Immature natural killer cell (primary cell): ENCODE results near the gene POLR1G. TPM values are rescaled to one million over a fixed set of nuclear protein-coding genes. Genes with fewer than 3 reads are reported as not detected.
"Not testable (repeated sequence)": the region's sequence is repeated elsewhere in the genome, so short reads cannot be mapped to it uniquely, and the experiment has no call there.

Experiments
- DNase-seq, 3 donors: peaks; one replicate each; pipeline ENCODE4 v3.0.0; 2022; ENCODE audit warnings: mixed read lengths in 1 of 3
- H3K27ac Mint-ChIP-seq, 6 donors: one replicate each; pipeline ENCODE4 v1.8.0; 2020; ENCODE audit warnings: mixed read lengths in 6 of 6, mild to moderate bottlenecking in 5 of 6, inconsistent platforms in 4 of 6, moderate library complexity in 3 of 6
- H3K27me3 Mint-ChIP-seq, 3 donors: one replicate each; pipeline ENCODE4 v1.8.0; 2020 to 2021; ENCODE audit warnings: low read depth in 3 of 3, mild to moderate bottlenecking in 3 of 3, mixed read lengths in 3 of 3, moderate library complexity in 3 of 3, inconsistent platforms in 1 of 3
- H3K36me3 Mint-ChIP-seq, 3 donors: one replicate each; pipeline ENCODE4 v1.8.0; 2020; ENCODE audit warnings: mixed read lengths in 3 of 3, inconsistent platforms in 2 of 3, mild to moderate bottlenecking in 2 of 3
- H3K4me1 Mint-ChIP-seq, 2 donors: one replicate each; pipeline ENCODE4 v1.8.0; 2020; ENCODE audit warnings: inconsistent platforms in 2 of 2, mild to moderate bottlenecking in 2 of 2, mixed read lengths in 2 of 2, moderate library complexity in 1 of 2
- H3K4me3 Mint-ChIP-seq, 5 donors: one replicate each; pipeline ENCODE4 v1.8.0; 2020; ENCODE audit warnings: mild to moderate bottlenecking in 5 of 5, mixed read lengths in 5 of 5, inconsistent platforms in 3 of 5, moderate library complexity in 3 of 5
- H3K9me3 Mint-ChIP-seq, 6 donors: one replicate each; pipeline ENCODE4 v1.8.0; 2020; ENCODE audit warnings: mild to moderate bottlenecking in 6 of 6, mixed read lengths in 6 of 6, inconsistent platforms in 4 of 6, moderate library complexity in 3 of 6
- polyA plus RNA-seq, 3 donors: library from polyadenylated mRNA; unstranded; fragments of 300-500 nt; fragmentation: Illumina TruSeq; gene quantifications; one replicate each; pipeline ENCODE4 v1.2.3, GENCODE V29; 2021

Gene POLR1G
- polyA plus RNA-seq, 3 donors from 2014 or later = 0.43 to 2.3 (median 0.77) TPM

DNA sequence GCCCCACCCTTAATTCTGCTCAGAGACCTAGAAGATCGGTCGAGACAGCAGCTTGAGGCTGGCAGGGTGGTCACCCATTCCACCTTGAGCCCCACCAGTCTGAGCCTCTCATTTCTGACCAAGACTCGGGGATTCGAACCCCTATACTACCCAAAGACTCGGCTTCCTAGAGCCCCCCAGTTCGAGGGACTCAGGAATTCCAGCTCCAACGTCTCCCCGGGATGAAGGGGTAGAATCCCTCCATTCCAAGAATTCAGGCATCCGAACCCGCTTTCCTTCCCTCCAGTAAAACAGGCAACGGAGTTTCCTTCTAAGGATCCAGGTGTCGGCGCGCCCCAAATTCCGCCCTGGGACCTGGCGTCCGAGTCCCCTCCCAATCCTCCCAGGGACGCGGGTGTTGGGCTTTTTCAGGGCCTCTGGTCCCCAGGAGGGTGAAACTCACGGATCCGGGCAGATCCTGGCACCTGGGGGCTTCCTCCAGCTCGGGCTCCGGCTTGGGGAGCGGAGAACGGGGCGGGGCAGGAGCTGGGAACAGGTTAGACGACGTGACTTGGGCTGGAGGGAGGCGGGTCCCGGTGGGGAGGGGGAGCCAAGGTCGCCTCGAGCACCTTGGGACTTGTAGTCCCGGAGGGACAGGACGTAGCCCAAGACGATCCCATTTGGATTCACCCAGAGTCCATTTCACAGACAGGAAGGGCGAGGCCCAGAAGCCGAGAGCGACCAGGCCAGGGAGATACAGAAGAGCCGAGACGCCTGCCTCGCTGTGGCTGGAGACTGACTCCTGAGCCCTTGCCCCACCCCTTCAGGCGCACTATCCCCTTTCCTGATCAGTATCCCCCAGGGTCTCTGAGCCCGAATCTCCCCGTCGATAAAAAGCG, 1.6 kb upstream of the POLR1G start, which contains the start of gene PPP1R13L:
PPP1R13L (minus strand) TSS at position 513 of the 878 bp plus-strand sequence. CDS start 6,751 bp downstream, outside the sequence.
- Mint-ChIP-seq H3K9me3 (no peaks in the 10 kb centered on the region), H3K4me1 (peaks cover 36 to 40% of the 10 kb centered on the region in 2 donors), H3K4me3 (peak within 1 kb of the TSS; percentile 95 to 98 (median 96))

DNA sequence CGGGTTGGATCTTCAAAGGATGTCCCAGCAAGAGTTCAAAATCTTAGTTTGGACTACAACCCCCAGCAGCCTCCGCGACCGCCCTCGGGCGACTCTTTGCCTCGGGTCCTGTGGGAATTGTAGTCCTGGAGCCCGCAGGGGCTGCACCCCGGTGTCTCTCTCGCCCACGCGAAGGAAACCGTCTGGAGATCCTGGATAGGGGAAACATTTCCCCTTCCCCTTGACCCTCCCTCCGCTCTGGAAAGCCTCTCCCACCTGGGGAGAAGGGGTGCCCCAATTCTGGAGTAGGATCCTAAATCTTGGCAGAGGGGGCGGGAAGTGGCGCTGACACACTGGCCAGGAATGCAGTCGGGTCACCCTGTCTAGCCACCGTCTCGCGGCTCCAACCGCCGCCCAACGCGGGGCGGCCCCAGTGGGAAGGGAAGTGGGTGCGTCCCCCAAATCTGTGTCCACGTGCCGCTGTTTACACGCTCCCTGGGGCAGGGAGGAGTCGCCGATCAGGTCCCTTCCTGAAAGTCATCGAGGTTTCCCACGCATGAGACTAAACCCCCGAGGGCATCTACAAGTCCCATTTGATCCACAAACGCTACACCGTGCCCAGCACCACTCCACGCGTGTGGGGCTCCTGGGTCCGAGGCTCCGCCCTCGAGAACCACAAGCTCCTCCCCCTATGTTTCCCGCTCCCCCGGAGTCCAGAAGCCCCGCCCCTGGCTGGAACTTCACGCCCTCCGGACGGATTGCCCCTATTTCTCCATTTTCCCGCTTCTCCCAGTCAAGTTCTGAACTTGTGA, 814 bp upstream of the POLR1G start:
- Mint-ChIP-seq H3K9me3 (no peaks in the 10 kb centered on the region), H3K27ac (peak overlapping the region; percentile 84 to 99 (median 93)), H3K27me3 (peaks cover 7 to 25% (median 23%) of the 10 kb centered on the region in 3 donors), H3K4me3 (peak overlapping the region; percentile 95 to 98 (median 96)), H3K36me3 (peaks cover 0 to 3% (median 0%) of the 10 kb centered on the region in 3 donors), H3K4me1 (peaks cover 36 to 40% of the 10 kb centered on the region in 2 donors)
- DNase-seq = peak; percentile 76 to 84 (median 78)

More for the DNA sequence above, 1.6 kb upstream of the POLR1G start, which contains the start of gene PPP1R13L:
- peak within 1 kb of the TSS; percentile 84 to 99 (median 93) for H3K27ac Mint-ChIP-seq
- no peak for DNase-seq
- H3K36me3 Mint-ChIP-seq = peaks cover 0 to 3% (median 0%) of the 10 kb centered on the region in 3 donors
- peaks cover 7 to 25% (median 23%) of the 10 kb centered on the region in 3 donors for H3K27me3 Mint-ChIP-seq

DNA sequence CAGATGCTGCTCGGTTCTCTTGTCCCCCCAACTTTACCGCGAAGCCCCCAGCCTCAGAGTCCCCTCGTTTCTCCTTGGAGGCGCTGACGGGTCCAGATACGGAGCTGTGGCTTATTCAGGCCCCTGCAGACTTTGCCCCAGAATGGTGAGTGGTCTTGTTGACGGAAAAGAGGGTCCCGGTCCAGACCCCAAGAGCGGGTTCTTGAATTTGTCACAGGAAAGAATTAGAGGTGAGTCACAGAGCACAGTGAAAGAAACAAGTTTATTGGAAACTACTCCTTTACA, 589 bp downstream of the POLR1G start:
- Mint-ChIP-seq H3K27me3 (peaks cover 7 to 25% (median 23%) of the 10 kb centered on the region in 3 donors), H3K9me3 (no peaks in the 10 kb centered on the region), H3K4me1 (peaks cover 36 to 40% of the 10 kb centered on the region in 2 donors), H3K4me3 (peak overlapping the region; percentile 95 to 98 (median 96)), H3K27ac (peak overlapping the region in 1 of 6 donors; percentile 95), H3K36me3 (peaks cover 0 to 3% (median 0%) of the 10 kb centered on the region in 3 donors)
- no peak for DNase-seq

DNA sequence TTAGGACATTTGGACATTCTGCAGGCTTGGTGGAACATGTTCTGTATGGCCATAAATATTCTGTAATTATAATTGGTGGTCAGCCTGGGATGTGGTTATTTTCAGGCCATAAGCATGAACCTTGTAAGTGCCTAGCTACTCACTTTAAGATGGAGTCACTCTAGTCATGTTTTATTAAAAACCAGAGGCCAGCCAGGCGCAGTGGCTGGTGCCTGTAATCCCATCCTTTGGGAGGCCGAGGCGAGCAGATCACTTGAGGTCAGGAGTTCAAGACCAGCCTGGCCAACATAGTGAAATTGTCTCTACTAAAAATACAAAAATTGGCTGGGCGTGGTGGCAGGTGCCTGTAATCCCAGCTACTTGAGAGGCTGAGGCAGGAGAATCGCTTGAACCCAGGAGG, 1.1 kb downstream of the POLR1G start:
- not testable (repeated sequence) for DNase-seq, H3K9me3 Mint-ChIP-seq, H3K36me3 Mint-ChIP-seq, H3K27ac Mint-ChIP-seq
- peak overlapping the region in 3 of 5 donors; percentile 27 to 96 (median 95) for H3K4me3 Mint-ChIP-seq
- H3K4me1 Mint-ChIP-seq = peaks cover 36 to 40% of the 10 kb centered on the region in 2 donors
- peaks cover 7 to 23% (median 22%) of the 10 kb centered on the region in 3 donors for H3K27me3 Mint-ChIP-seq

DNA sequence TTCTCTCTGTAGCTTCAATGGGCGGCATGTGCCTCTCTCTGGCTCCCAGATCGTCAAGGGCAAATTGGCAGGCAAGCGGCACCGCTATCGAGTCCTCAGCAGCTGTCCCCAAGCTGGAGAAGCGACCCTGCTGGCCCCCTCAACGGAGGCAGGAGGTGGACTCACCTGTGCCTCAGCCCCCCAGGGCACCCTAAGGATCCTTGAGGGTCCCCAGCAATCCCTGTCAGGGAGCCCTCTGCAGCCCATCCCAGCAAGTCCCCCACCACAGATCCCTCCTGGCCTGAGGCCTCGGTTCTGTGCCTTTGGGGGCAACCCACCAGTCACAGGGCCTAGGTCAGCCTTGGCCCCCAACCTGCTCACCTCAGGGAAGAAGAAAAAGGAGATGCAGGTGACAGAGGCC, 1.7 kb downstream of the POLR1G start:
- H3K27me3 Mint-ChIP-seq = peaks cover 7 to 23% (median 22%) of the 10 kb centered on the region in 3 donors
- H3K27ac Mint-ChIP-seq = no peak overlapping the region
- peak overlapping the region in 2 of 5 donors; percentile 33 to 38 for H3K4me3 Mint-ChIP-seq
- peaks cover 3 to 9% (median 4%) of the 10 kb centered on the region in 3 donors for H3K36me3 Mint-ChIP-seq
- H3K9me3 Mint-ChIP-seq = no peaks in the 10 kb centered on the region
- DNase-seq = no peak
- H3K4me1 Mint-ChIP-seq = peaks cover 36 to 40% of the 10 kb centered on the region in 2 donors

DNA sequence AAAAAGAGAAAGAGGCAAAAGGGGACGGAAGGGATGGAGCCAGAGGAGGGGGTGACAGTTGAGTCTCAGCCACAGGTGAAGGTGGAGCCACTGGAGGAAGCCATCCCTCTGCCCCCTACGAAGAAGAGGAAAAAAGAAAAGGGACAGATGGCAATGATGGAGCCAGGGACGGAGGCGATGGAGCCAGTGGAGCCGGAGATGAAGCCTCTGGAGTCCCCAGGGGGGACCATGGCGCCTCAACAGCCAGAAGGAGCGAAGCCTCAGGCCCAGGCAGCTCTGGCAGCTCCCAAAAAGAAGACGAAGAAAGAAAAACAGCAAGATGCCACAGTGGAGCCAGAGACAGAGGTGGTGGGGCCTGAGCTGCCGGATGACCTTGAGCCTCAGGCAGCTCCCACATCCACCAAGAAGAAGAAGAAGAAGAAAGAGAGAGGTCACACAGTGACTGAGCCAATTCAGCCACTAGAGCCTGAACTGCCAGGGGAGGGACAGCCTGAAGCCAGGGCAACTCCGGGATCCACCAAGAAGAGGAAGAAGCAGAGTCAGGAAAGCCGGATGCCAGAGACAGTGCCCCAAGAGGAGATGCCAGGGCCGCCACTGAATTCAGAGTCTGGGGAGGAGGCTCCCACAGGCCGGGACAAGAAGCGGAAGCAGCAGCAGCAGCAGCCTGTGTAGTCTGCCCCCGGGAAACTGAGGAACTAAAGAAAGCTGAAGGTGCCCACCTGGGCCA, 2.5 kb downstream of the POLR1G start:
- peaks cover 31% of the 10 kb centered on the region in 2 donors for H3K4me1 Mint-ChIP-seq
- no peak for DNase-seq
- H3K36me3 Mint-ChIP-seq = peaks cover 5 to 14% (median 5%) of the 10 kb centered on the region in 3 donors
- no peaks in the 10 kb centered on the region for H3K9me3 Mint-ChIP-seq
- H3K27me3 Mint-ChIP-seq = peaks cover 6 to 18% (median 17%) of the 10 kb centered on the region in 3 donors
- H3K27ac Mint-ChIP-seq = no peak overlapping the region
- no peak overlapping the region for H3K4me3 Mint-ChIP-seq

DNA sequence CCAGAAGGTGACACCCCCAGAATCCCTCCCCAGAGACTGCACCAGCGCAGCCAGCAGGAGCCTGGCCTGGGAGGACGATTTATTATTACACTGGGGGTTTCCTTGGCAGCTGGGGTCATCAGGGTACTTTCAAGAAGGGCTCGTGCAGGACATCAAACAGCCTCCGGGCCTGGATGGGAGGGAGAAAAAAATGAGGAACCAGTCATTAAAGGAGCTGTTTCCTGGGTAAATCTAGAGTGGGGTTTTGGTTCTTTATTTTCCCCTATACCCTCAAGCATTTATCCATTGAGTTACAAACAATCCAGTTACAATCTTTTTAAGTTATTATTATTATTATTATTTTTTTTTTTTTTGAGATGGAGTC, 3.1 kb downstream of the POLR1G start:
- H3K36me3 Mint-ChIP-seq = peaks cover 5 to 18% (median 5%) of the 10 kb centered on the region in 3 donors
- no peak overlapping the region for H3K4me3 Mint-ChIP-seq
- peaks cover 4 to 13% (median 12%) of the 10 kb centered on the region in 3 donors for H3K27me3 Mint-ChIP-seq
- no peak overlapping the region for H3K27ac Mint-ChIP-seq
- DNase-seq = no peak
- H3K4me1 Mint-ChIP-seq = peaks cover 26% of the 10 kb centered on the region in 2 donors
- H3K9me3 Mint-ChIP-seq = no peaks in the 10 kb centered on the region

DNA sequence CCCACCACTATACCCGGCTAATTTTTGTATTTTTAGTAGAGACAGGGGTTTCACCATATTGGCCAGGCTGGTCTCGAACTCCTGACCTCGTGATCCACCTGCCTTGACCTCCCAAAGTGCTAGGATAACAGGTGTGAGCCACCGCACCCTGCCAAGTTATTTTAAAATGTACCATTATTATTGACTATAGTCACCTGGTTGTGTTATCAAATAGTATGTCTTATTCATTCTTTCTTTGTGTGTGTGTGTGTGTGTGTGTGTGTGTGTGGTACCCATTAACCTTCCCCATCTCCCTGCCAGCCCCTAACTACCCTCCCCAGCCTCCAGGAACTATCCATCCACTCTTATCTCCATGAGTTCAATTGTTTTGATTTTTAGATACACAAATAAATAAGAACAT, 3.9 kb downstream of the POLR1G start:
- Mint-ChIP-seq H3K36me3 (peaks cover 5 to 21% (median 5%) of the 10 kb centered on the region in 3 donors), H3K27ac (peak overlapping the region in 2 of 6 donors; percentile 13 to 39), H3K27me3 (peaks cover 3 to 12% (median 7%) of the 10 kb centered on the region in 3 donors), H3K4me1 (peaks cover 18% of the 10 kb centered on the region in 2 donors)
- H3K9me3 Mint-ChIP-seq, H3K4me3 Mint-ChIP-seq, DNase-seq: not testable (repeated sequence)

DNA sequence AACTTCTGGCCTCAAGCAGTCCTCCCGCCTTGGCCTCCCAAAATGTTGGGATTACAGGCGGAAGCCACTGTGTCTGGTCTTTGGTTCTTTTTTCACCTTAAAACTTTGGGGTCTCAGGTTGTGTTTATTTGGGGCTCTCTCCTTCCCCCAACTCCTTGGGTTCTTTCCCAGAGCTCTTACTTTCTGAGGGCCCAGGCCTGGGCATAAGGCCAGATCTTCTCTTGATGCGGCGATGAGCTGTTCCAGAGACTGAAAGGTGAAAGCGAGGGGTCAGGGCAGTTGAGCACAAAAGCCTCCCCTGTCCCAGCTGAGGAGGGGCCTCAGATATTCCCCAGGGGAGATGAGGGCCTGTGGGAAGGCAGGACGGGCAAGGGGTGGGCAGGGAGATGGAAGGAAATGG, 7.1 kb downstream of the POLR1G start:
- H3K27me3 Mint-ChIP-seq = no peaks in the 10 kb centered on the region
- H3K27ac Mint-ChIP-seq = no peak overlapping the region
- H3K36me3 Mint-ChIP-seq = peaks cover 5 to 25% (median 5%) of the 10 kb centered on the region in 3 donors
- no peak for DNase-seq
- no peaks in the 10 kb centered on the region for H3K9me3 Mint-ChIP-seq
- no peaks in the 10 kb centered on the region for H3K4me1 Mint-ChIP-seq
- no peak overlapping the region for H3K4me3 Mint-ChIP-seq

DNA sequence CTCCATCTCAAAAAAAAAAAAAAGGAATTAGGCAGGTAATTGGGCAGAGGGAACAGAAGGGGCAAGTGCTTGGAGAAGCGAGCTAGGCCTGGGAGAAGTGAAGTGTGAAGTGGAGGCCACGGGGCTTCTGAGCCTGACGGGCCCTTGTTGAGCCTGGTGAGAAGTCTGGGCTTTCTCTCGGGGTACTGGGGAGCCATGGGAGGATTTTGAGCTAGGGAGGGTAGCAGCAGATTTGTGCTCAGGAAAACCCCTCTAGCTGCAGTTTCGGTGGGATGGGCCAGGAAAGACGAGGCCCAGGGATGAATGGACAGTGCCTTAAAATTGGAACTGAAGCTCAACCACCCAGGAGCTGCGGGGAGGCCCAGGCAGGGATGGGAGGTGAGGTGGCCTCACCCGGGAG, 8.0 kb downstream of the POLR1G start:
- Mint-ChIP-seq H3K9me3 (no peaks in the 10 kb centered on the region), H3K27ac (no peak overlapping the region), H3K4me3 (no peak overlapping the region), H3K36me3 (peaks cover 5 to 22% (median 5%) of the 10 kb centered on the region in 3 donors), H3K4me1 (no peaks in the 10 kb centered on the region), H3K27me3 (peaks cover 0 to 2% (median 0%) of the 10 kb centered on the region in 3 donors)
- DNase-seq = no peak

DNA sequence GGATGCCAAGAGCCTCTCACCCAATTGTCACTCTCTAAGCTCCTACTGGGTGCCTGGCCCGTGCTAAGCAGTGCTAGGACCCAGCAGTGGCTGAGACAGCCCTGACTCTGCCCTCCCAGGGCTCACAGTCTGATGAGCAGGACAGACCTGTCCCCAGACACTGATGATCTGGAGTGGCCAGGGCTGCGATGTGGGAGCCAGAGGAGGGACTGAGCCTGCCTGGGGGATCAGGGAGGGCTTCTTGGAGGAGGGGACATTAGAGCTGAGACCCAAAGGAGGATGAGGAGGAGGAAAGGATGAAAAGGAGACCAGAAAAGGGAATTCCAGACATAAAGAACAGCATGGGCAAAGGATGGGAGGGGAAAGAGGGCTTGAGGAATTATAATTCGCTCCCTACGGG, 10.7 kb downstream of the POLR1G start:
- Mint-ChIP-seq H3K27me3 (peaks cover 0 to 2% (median 2%) of the 10 kb centered on the region in 3 donors), H3K4me3 (no peak overlapping the region), H3K36me3 (peaks cover 5 to 22% (median 5%) of the 10 kb centered on the region in 3 donors), H3K27ac (peak overlapping the region in 1 of 6 donors; percentile 32), H3K4me1 (peaks cover 4 to 8% of the 10 kb centered on the region in 2 donors), H3K9me3 (no peaks in the 10 kb centered on the region)
- DNase-seq = no peak

DNA sequence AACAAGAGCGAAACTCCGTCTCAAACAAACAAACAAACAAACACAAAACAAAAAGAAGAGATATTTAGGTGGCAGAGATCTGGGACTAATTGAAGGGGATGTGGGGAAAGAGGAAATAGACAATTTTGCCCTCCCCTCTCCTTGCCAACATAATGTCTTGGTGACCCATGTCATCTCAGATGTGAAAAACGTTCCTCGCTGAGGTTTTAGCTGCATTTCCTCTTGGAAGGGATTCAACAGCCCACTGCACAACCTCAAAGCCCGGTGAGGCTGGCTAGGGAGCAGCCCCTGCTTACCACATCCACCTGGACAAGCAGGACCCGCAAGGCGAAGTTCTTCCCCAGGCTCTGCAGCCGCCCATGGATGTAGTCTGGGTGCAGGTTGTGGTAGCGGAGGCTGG, 12.4 kb downstream of the POLR1G start:
- H3K4me1 Mint-ChIP-seq = peaks cover 18 to 19% of the 10 kb centered on the region in 2 donors
- H3K36me3 Mint-ChIP-seq = peaks cover 0 to 12% (median 0%) of the 10 kb centered on the region in 3 donors
- H3K4me3 Mint-ChIP-seq = no peak overlapping the region
- no peaks in the 10 kb centered on the region for H3K9me3 Mint-ChIP-seq
- no peak for DNase-seq
- H3K27ac Mint-ChIP-seq = peak overlapping the region in 2 of 6 donors; percentile 18 to 85
- peaks cover 0 to 5% (median 2%) of the 10 kb centered on the region in 3 donors for H3K27me3 Mint-ChIP-seq

DNA sequence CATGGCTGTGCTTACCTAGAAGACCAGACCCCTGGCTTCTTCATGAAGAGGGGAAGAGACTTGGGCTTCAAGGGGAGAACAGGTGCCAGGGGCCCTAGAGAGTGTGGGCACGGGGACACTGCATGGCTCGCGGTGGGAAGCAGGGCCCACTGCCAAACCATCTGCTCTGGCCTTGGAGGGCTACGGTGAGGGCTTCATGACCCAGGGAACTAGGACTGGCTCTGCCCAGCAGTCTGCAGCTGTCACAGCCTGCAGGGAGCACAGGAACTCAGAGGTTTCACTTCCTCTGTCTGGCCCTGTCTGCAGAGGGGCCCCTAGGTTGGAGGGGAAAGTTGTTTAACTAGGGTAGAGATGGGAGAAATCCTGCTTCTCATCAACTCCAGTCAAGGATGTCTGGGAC, 13.0 kb downstream of the POLR1G start:
- no peaks in the 10 kb centered on the region for H3K9me3 Mint-ChIP-seq
- H3K36me3 Mint-ChIP-seq = peaks cover 0 to 8% (median 0%) of the 10 kb centered on the region in 3 donors
- H3K27me3 Mint-ChIP-seq = peaks cover 0 to 5% (median 2%) of the 10 kb centered on the region in 3 donors
- no peak for DNase-seq
- H3K4me3 Mint-ChIP-seq = no peak overlapping the region
- no peak overlapping the region for H3K27ac Mint-ChIP-seq
- H3K4me1 Mint-ChIP-seq = peaks cover 24 to 25% of the 10 kb centered on the region in 2 donors
